K562 (cell line): ENCODE data around the gene ASIC5.

ENCODE experiments used
- CEBPB ChIP-seq: fragments of 450-650 bp; IDR thresholded peaks from 2 replicates; pipeline ENCODE4 v1.6.1; 2016; ENCODE audit warnings: missing genetic modification characterization, missing compliant biosample characterization
- EP300 ChIP-seq: IDR thresholded peaks from 2 replicates; pipeline ENCODE4 v1.6.1; 2012; ENCODE audit warnings: low read length, improper control_type of control experiment
- MTF1 ChIP-seq: fragments of 250-450 bp; sonication (Bioruptor Pico); IDR thresholded peaks from 2 replicates; pipeline ENCODE4 v1.9.0; 2021; ENCODE audit warnings: moderate library complexity, mild to moderate bottlenecking, inconsistent platforms, borderline replicate concordance
- RBFOX2 ChIP-seq: fragments of 200-400 bp; formaldehyde crosslinking; IDR thresholded peaks from 2 replicates; pipeline ENCODE4 v1.6.1; 2017; ENCODE audit warnings: low read depth, mild to moderate bottlenecking, low read length, moderate library complexity
- SIX5 ChIP-seq, 2 experiments: IDR thresholded peaks; 2 replicates each; pipeline ENCODE4 v1.6.1; 2011; ENCODE audit warnings: low read length in 2 of 2, borderline replicate concordance in 1 of 2, low read depth in 1 of 2, mild to moderate bottlenecking in 1 of 2, moderate library complexity in 1 of 2; ENCODE audit not compliant: insufficient read depth in 1 of 2

DNA sequence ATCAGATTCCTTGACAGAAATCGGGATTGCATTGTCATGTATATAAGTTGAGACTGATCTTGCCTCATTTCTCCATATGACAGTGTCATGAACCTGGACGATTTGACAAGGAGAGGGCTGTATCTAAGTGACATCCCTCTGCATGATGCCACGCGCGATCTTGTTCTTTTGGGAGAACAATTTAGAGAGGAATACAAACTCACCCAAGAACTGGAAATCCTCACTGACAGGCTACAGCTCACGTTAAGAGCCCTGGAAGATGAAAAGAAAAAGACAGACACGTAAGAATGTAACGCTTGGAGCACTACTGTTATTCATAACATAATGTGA lies 66.3 kb downstream of the ASIC5 start:
- no peak for TF ChIP-seq CEBPB
- no peak for TF ChIP-seq MTF1 (CRISPR knock-in tag)
- TF ChIP-seq SIX5 (IDR thresholded peaks at IDR 0.05; ENCODE audit: borderline replicate concordance in 1 of 2, insufficient read depth in 1 of 2, low read depth in 1 of 2, low read length in 2 of 2) = no peak
- TF ChIP-seq EP300 = no peak
- TF ChIP-seq RBFOX2 = no peak
